AG09309 (cell line): ENCODE data around the gene SPATC1L.

Source experiments
- DNase-seq: peaks from one replicate; pipeline ENCODE4 v3.0.0-alpha.2; 2010; ENCODE audit warnings: low read depth
- H3K4me3 ChIP-seq: 2 replicates; pipeline ENCODE4 v1.5.1; 2011; ENCODE audit warnings: mild to moderate bottlenecking, low read depth, low read length, moderate library complexity; ENCODE audit not compliant: control insufficient read depth
- CTCF ChIP-seq: IDR thresholded peaks from 2 replicates; pipeline ENCODE4 v1.5.1; 2011; ENCODE audit warnings: mild to moderate bottlenecking, low read depth, low read length, inconsistent platforms; ENCODE audit not compliant: insufficient read depth, control insufficient read depth; ENCODE audit errors: missing control alignments

Gene SPATC1L

GRCh38 chr21:46158666-46159300 lies 25.5 kb downstream of the SPATC1L start:
- no peak for TF ChIP-seq CTCF
- H3K4me3 ChIP-seq = no peak overlapping the region
- no peak for DNase-seq

DNA sequence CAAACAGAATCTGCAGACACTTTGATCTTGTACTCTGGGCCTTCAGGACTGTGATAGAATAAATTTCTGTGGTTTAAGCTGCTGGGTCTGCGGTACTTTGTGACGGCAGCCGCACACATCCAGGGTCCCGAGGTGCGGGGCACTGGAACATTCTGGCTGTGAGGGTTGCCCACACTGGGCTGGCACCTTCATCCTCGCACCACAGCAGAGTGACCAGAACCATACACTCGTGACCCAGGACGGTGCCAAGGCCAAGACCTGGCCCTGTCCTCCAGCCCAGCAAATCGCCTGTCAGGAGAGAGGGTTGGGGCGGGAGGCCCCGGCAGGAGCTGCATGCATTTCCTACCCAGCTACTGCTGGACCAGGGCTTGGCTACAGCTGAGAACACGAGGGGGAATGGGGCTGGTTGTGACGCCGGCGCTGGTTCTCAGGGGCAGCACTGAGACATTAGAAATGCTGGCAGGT lies 26.2 kb downstream of the SPATC1L start:
- H3K4me3 ChIP-seq = no peak overlapping the region
- no peak for TF ChIP-seq CTCF
- DNase-seq = no peak

DNA sequence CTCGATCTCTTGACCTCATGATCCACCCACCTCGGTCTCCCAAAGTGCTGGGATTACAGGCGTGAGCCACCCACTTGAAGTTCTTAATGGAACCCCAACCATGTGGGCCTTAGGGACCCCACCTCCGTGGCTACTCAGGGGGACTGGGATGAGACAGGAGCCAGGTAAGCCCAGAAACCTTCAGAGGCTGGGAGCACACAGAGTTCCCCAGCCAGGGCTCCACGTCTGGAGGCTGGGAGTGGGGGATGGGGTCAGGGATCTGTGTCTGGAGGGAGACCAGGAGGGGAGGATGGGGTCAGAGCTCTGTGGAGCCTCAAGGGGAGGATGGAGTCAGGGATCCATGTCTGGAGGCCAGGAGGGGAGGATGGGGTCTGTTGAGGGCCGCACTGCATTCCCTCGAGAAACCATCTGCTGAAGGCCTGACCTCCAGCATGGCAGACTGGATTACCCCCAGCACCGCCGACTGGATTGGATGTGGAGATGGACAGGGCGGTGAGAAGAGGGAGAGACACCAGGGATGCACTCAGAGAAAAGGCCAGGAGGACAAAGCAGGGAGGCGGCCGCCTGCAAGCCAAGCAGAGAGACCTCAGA lies 26.8 kb downstream of the SPATC1L start:
- no peak for TF ChIP-seq CTCF
- H3K4me3 ChIP-seq = no peak overlapping the region
- DNase-seq = no peak

- H3K4me3 ChIP-seq = no peak overlapping the region
- DNase-seq = no peak
- TF ChIP-seq CTCF = no peak
These were observed 27.6 kb downstream of the SPATC1L start for GRCh38 chr21:46156678-46157077.

DNA sequence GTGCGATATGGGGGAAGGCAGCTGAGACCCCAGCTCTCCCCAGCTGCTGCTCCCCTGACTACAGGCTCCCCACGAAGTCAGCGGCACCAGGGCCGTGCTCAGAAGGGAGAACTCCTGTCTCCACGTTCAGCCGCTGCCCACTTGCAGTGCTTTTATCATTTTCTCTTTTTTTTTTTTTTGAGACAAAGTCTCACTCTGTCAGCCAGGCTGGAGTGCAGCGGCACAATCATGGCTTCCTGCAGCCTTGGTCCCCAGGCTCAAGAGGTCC lies 27.9 kb downstream of the SPATC1L start:
- no peak for DNase-seq
- TF ChIP-seq CTCF = no peak
- no peak overlapping the region for H3K4me3 ChIP-seq

DNA sequence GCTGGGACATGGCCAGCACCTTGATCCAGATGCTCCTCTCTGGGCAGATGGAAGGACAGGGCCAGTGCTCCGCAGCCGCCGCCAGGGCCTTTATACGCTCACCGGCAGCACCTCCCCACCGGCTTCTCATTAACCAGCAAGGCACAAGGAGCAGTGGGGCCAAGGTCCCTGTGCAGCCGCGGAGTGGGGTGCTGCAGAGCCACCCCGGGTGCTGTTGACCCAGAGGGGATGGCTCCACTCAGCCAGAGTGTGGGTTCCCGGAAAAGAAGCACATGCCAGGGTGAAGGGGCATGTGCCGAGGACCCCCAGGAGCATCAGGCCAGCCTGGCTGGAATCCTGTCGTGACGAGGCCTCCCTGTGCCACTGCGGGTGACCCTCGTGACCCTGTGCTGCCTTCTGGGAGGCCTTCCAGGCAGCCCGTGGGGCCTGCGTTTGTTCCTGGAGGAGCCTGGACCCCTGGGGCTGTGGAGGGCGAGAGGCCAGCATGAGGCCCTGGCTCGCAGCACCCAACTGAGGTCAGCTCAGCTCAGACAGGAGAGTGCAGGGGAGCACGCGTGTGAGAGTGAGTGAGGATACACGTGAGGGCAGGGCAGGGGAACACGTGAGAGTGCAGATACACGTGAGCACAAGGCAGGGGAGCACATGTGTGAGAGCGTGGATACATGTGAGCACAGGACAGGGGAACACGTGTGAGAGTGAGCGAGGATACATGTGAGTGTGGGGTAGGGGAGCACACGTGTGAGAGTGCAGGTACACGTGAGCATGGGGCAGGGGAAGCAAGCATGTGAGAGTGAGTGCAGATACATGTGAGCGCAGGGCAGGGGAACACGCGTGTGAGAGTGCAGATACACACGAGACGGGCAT lies 28.5 kb downstream of the SPATC1L start, which contains the start of gene FTCD:
Gene FTCD, minus strand, starts transcription at position 66 of the 864 bp plus-strand sequence. Its CDS starts 56 bp downstream, at position 10.
- TF ChIP-seq CTCF = no peak
- no peak within 1 kb of the TSS for H3K4me3 ChIP-seq
- no peak for DNase-seq
